GDM1 (cell line): ENCODE results near the gene ADRM1.

Experiments used
- DNase-seq: peaks from one replicate; lab custom pipeline; 2025; lab: John Stamatoyannopoulos, UW

Gene ADRM1

DNA sequence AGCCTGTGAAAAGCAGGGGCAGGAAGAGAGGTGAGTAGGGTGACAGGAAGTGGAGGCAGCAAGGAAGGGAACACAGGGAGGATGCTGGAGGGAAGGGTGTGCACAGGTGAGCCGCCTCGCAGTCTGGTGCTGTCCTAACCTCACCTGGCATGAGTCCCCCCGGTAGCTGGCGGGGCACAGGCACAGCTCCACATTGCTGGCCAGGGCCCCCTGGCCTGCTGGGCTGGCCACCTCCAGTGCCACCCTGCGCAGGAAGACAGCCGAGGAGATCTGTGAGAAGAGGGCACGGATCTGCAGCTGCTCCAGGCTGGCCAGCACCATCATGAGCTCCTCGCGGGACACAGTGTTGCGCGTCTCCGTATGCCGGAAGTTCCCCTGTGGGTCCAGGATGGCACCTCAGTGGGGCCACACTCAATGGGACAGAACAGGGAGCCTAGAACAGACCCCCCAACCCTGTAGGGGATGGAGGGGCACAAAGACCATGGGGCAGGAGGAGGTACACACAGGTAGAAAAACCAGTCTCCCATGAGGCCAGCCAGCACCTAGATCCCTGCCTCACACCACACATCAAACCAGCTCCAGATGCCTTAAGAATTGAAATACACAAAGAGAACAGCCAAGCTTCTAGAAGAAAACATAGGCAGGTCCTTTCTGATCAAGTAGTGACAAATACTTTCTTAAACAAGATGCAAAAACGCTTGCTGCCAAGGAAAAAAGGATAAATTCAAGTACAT is 22.5 kb downstream of the ADRM1 start:
- no peak for DNase-seq

DNA sequence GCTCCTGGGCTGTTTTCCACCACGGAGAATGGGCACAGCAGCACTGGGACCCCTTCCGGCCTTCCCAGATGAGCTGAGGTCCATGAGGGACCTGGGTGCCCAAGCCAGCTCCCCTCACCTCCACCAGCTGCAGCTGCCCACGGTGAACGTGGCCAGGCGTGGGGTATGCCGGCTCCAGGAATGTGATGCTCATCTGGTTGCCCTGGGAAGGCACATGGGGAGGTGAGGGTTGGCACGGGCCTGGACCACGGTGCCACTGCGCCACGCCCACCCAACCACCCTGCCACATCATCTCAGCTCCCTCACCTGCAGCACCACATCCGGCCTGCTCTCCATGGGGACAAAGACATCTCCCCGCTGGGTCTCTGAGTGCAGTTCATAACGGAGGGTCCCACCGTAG is 23.8 kb downstream of the ADRM1 start:
- DNase-seq = no peak

GRCh38 chr20:62326959-62327725 is 24.3 kb downstream of the ADRM1 start:
- DNase-seq = no peak

DNA sequence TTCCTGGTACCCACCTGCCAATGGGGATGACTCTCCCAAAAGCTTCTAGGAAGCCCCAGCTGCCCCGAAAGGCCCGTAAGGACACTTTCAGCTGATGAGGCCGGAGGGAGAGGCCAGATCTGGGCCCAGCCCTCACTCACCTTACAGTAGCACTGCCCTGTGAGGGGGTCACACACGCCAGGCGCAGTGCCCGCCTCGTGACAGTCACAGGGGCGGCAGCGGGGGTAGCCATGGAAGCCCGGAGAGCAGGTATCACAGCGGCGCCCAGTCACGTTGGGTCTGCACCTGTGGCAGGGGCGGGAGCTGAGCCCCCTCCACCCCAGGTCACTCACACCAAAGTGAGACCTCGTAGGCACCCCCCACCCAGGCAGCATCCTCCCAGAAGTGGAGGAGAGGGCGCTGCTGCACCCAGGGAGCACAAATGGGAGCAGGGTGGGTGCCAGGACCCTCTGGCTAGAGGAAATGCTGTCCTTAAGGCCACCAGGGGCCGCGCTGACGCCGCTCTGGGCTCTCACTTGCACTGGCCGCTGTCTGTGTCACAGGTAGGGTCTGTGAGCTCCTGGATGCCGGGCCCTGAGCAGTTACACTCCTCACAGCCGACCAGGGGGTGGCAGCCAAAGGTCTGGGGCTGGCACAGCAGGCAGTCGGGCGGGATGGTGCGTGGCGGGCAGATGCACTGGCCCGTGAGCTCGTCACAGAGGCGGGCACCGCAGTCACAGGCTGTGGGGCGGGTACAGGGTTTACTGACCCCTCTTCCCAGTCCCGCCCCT is 25.1 kb downstream of the ADRM1 start:
- DNase-seq = no peak

GRCh38 chr20:62328684-62329388 is 26.0 kb downstream of the ADRM1 start:
- no peak for DNase-seq

- DNase-seq = no peak
These were observed 26.9 kb downstream of the ADRM1 start for GRCh38 chr20:62329389-62330377.

GRCh38 chr20:62330576-62331317 is 27.9 kb downstream of the ADRM1 start:
- no peak for DNase-seq

GRCh38 chr20:62331347-62331746 is 28.6 kb downstream of the ADRM1 start:
- no peak for DNase-seq

- DNase-seq = no peak
These were observed 29.6 kb downstream of the ADRM1 start for GRCh38 chr20:62332421-62332820.

DNA sequence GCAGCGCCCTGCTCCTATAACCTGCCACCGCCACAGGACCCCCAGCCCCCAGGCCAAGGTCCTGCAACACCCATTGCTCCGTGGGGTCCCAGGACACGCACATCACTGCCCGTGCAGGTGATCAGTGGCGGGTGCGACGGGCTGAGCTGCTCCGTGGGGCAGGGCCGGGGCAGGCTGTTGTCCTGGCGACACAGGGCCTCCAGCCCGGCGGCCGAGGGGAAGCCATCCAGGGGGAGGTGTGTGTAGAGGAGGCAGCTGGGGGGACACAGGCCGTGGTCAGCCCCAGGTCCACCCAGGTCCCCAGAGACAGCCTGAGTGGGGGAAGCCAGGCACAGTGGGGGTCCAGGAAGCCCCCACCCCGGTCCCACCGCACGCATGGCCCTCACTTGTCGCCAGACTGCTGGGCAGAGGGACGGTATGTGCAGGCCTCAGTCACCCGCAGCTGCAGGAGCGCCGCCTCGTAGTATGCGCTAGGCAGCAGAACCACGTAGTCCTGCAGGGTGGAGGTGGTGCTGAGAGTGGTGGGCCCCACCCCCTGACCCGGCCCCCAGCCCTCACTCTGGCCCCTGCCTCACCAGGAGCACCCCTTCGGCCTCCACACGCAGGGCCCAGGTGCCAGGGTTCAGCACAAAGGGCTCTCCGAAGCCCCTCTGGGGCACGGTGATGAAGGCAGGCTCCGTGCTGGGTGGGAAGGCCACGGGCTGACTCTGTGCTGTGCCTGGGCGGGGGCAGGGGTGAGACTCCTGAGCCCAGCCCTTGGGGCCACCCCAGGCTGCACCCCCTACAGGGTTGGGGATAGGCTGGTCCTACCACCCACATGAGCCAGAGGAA is 30.4 kb downstream of the ADRM1 start:
- DNase-seq = no peak

DNA sequence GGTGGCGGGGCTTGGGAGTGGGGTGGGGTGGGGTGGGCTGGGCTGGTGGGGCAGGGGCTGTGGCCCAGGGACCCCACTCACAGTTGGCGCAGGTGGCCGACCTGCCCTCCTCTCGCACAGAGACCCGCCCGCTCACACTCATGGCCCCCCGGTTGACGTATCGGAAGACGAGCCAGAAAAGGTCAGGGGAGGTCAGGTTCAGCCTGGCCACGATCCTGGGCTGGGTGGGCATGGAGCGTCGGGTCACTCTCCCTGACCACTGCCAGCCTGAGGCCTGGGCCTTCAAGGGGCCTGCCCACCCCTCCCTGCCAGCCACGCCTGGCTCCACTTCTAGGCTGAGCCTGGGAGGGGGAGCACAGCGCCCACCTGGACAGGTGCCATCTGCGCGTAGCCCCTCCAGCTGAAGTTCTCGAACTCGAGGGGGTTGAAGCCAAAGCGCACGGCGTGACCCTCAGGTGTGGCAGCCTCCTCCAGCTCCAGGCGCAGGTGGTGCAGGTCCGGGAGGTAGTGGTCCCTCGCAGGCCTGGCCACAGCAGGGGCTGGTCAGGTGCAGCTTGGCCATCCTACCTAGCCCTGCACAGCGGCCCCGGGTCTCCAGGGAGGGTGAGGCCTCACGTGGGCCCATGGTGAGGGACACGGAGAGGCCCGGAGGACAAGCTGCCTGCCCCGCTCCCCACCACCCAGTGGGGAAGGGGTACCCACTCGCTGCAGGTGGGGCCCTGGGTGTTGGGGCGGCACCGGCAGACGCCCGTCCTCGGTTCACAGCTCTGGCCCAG is 31.2 kb downstream of the ADRM1 start:
- no peak for DNase-seq

- DNase-seq = no peak
These were observed 32.1 kb downstream of the ADRM1 start for GRCh38 chr20:62334881-62335280.

DNA sequence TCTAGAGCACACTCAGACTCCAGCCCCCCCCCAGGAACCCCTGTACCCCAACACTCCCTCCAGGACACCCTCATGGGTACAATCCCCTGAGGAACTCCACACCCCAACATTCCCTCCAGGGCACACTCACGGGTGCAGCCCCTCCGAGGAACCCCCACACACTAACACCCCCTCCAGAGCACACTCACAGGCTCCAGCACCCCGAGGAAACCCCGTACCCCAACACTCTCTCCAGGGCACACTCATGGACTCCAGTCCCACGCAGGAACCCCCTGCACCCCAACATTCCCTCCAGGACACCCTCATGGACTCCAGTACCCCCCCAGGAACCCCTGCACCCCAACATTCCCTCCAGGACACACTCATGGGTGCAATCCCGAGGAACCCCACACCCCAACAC is 32.7 kb downstream of the ADRM1 start:
- DNase-seq = no peak

GRCh38 chr20:62336329-62336728 is 33.5 kb downstream of the ADRM1 start:
- DNase-seq = no peak

- no peak for DNase-seq
These were observed 34.2 kb downstream of the ADRM1 start for GRCh38 chr20:62336775-62337557.

DNA sequence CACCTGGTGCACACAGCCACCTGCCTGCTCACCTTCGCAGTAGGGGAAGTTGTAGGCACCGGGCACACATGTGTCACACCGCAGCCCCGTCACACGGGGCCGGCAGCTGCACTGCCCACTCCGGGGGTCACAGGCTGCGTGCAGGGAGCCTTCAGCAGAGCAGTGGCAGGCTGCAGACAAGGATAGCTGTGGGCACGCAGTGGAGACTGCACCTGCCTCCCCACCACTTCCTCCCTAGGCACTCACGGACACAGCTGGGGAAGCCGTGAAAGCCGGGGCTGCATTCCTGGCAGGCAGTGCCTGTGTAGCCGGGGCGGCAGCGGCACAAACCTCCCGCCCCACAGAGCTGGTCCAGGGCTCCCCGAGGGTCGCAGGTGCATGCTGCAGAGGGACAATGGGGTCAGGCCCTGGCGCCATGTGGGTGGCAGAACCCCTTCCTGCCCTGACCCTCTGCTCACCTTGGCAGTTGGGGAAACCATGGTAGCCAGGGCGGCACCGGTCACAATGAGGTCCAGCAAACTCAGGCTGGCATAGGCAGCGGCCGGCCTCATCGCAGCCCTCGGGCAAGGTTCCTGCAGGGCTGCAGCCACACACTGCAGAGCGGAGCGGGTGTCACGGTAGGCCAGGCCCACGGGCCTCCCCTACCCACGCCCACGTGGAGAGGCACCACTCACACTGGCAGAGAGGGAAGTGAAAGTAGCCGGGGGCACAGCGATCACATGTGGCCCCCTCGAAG is 34.9 kb downstream of the ADRM1 start:
- no peak for DNase-seq

DNA sequence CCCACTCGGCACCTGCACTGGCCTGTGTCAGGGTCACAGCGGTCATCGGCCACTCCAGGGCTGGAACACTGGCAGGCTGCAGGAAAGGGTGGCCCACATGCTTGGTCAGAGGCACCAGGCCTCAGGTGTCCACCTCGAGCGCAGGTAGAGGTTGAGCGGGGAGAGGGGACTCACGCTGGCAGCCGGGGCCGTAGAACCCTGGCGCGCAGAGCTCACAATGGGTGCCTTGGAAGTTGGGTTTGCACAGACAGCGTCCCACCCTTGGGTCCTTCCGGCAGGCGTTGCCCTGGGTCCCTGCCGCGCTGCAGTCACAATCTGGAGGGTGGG is 35.5 kb downstream of the ADRM1 start:
- DNase-seq = no peak
